GM18511 (cell line): ENCODE data around the gene LRIG2.
"Not testable (repeated sequence)": the region's sequence is repeated elsewhere in the genome, so short reads cannot be mapped to it uniquely, and the experiment has no call there.

Experiments
- ATAC-seq: cut with Tn5 transposase; IDR thresholded peaks from one replicate; pipeline ENCODE4 v1.9.1; 2021; ENCODE audit warnings: mild to moderate bottlenecking, moderate library complexity; ENCODE audit not compliant: unreplicated experiment

Gene LRIG2

DNA sequence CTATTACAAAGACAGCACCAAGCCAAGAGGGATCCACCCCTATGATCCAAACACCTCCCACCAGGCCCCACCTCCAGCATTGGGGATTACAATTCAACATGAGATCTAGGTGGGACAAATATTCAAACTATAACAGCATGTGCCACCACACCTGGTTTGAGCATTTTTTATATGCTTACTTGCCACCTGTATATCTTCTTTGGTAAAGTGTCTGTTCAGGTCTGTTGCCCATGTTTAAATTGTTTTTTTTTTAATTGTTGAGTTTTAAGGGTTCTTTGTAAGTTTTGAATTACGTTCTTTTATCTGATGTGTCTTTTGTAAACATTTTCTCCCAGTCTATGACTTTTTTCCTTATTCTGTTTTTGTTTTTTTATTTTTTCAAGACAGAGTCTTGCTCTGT is 83.4 kb downstream of the LRIG2 start:
- ATAC-seq: no peak

- ATAC-seq: not testable (repeated sequence)
Observed at GRCh38 chr1:113158743-113159142, 85.7 kb downstream of the LRIG2 start.

- no peak for ATAC-seq
Observed at GRCh38 chr1:113166473-113166872, 93.5 kb downstream of the LRIG2 start.

DNA sequence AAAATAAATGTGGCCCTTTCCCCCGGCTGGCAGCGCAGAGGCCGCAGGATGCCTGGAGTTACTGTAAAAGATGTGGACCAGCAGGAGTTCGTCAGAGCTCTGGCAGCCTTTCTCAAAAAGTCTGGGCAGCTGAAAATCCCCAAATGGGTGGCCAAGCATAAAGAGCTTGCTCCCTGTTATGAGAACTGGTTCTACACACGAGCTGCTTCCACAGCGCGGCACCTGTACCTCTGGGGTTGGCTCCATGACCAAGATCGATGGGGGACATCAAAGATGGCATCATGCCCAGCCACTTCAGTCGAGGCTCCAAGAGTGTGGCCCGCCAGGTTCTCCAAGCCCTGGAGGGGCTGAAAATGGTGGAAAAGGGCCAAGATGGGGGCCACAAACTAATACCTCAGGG is 95.9 kb downstream of the LRIG2 start:
- ATAC-seq: no peak

DNA sequence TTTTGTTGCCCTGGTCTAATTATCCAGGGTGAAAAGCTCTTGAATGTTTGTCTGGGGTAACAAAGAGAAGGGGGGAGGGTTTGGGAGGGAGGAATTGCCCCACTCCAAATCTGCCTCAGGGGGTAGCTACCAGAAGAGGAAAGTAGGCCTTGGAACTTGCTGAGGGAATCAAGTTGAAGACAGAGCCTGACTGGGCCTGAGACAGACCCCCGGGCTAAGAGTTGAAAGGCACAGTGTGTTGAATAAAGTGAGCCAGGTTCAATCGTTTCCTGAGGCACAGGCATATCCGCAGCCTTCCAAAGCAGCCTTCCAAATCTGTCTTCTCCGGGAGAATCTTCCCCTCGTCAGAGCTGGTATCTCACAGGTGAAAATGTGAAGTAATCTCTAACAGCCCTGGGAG is 96.6 kb downstream of the LRIG2 start:
- ATAC-seq: no peak

DNA sequence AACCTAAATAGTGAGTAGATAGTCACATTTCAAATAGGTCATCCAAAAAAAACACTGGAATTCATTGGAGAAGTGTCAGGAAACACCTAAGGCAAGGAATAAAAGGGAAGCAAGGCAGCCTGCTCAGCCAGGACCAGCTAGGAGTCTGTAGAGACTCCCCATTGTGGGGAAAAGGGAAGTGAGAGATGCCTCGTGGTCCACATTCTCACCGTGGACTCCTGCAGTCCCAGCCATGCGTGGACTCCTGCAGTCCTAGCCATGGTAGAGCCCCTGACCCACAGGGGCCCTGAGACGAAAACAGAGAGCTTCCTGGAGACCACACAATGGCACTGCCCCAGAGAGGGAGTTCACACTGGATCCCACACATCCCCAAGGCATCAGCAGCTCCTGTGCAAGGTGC is 97.5 kb downstream of the LRIG2 start:
- no peak for ATAC-seq

DNA sequence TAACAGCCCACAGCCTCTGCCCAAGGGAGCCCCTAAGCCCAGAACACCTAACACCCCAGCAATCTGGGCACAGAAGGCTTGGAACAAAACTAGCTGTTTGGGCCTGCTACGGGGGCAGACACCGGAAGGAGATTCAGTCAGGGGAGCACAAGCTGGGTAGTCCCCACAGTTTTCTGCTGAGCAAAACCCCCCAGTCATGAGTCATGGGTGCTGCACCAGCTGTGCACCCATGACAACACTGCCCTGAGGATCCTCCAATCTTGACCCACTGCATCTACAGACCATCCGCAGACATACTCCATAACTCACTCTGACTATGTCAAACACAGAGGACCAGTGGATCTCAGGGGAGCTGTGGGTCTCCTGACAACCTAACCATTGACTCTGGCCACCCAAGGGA is 105.1 kb downstream of the LRIG2 start:
- no peak for ATAC-seq

DNA sequence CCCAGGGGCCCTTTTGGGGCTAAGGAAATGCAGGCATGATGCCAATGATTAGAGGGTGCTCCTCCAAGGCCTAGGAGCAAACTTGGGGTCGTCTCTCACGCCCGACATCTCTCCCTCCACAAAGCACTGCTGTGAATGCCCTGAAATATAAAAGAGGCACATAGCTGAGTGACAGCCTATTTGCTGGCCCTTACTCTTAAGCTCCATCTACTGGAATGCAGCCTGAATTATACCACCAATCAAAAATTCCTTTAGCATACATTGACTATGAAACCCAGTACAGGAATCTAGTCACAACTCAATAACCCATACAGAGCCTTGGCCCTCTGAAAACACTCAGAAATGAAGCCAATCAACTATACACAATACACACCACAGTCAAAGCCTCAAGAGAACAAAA is 105.5 kb downstream of the LRIG2 start:
- ATAC-seq: no peak
